ENCODE data around the gene ADAM33.

ADAM33 gene

GRCh38 chr20:3710011-3710466 lies 28.2 kb upstream of the ADAM33 start:
- DNase-seq (ENCODE audit: low spot score), result no peak

DNA sequence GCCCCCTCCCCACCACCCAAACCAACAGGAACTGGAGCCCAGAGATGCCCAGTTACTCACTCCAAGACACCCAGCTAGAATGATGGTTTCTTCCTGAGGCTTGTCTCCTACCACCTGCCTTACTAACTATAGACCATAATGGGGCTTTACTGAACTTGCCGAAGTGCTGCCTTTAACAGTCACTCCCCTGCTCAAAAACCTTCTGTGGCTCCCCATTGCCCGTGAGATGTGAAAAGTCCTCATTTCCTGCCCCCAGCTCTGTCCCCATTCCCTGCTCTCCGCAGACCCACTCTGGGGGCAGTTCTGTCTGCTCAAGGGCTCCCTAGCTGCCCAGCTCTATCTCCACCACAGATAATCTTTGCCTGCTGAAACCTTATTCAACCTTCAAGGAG lies 25.7 kb upstream of the ADAM33 start:
- DNase-seq (ENCODE audit: low spot score), result no peak

- no peak for DNase-seq (ENCODE audit: low spot score)
These were observed 25.1 kb upstream of the ADAM33 start for GRCh38 chr20:3706774-3707507.

- DNase-seq (ENCODE audit: low spot score), result no peak
These were observed 24.3 kb upstream of the ADAM33 start for GRCh38 chr20:3705970-3706739.

GRCh38 chr20:3705491-3705969 lies 23.7 kb upstream of the ADAM33 start:
- DNase-seq (ENCODE audit: low spot score), result no peak

- DNase-seq (ENCODE audit: low spot score), result no peak
These were observed 22.3 kb upstream of the ADAM33 start for GRCh38 chr20:3704087-3704486.

DNA sequence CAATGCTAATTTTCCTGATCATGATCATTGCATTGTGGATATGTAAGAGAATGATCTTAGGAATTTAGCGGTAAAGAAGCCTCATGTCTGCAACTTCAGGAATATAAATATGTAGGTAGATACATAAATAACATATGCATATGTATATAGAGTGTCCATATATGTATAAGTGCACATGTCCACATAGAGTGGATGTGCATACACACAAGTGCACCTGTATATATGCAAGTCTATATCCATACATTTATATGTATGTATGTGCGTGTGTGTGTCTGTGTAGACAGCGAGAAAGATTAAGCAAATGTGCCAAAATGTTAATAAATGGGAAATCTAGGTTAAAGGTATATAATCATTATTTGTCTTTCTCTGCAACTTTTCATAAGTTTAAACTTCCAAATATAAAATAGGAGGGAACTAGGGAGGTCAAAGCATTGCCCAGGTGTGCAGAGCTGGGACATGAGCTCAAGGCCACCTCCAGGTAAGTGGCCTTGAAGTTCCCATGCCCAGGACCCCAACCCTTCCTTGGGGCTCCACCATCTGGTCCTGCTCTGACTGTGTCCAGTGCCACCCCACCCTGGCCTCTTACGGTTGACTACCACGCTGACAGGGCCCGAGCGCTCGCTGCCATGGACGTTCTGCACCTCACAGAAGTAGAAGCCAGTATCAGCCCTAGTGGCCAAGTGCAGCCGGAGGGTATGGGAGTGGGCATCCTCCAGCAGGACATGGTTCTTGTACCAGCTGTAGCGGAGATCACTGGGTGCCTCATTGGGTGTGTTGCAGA lies 21.0 kb upstream of the ADAM33 start:
- DNase-seq (ENCODE audit: low spot score), result no peak

DNA sequence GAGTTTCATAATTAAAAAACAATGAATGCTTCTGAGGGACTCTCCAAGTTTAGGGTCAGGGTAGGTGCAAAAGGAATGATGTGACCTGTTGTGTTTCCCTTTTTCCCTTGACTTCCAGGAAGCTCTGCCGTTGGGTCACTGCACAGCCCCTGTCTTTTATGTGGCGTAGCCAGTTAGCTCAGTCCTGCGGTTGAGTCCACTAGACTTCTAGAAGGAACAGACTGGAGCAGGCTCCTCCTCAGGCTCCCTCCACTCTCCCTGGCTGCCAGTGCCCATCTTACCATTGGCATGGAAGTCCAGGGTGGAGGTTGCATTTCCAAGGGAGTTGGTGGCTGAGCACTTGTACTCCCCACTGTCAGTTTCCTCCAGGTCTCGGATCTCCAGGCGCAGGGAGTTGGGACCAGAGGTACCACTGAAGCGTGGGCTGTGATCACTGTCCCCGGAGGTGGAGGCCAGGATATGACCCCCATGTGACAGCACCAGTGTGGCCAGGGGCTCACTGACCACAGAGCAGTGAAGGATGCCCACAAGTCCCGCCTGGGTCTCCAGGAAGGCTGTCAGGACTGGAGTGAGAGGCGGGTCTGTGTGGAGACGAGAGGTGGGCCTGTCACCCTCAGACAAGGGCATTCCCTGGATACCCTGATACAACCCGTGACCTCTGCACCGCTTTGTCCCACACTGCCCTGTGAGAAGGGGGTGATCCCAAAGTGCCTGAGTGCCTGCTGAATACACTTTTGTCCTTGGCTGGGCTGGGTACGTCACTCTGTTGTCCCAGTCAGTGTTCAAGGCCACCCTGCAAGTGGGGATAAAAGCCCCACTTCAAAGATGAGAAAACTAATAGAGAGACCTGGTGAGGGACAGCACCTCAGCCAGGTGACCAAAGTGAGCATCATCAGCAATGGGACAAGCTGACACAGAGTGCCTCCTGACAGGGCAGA lies 19.5 kb upstream of the ADAM33 start:
- no peak for DNase-seq (ENCODE audit: low spot score)

GRCh38 chr20:3699037-3699436 lies 17.2 kb upstream of the ADAM33 start:
- DNase-seq (ENCODE audit: low spot score), result no peak

DNA sequence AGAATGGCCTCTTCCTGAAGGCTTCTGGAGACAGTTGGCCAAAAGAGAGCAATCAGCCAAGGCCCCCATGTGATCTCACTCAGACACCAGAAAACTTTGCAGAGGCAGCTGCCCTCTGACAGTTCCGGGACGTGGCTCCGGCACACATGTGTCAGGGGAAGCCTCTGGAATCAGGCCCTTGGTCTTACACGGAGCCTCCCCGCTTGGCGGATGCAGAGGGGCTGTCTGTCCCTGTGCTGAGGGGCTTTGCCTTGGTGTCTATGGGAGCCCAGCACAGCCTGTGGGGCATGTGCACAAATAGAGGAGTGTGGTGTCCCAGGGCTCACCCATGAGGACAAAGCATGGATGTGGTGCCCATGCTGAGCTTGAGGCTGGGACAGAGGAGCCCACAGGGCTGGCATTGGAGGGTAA lies 16.8 kb upstream of the ADAM33 start:
- no peak for DNase-seq (ENCODE audit: low spot score)

- DNase-seq (ENCODE audit: low spot score), result no peak
These were observed 15.9 kb upstream of the ADAM33 start for GRCh38 chr20:3697588-3698305.

- no peak for DNase-seq (ENCODE audit: low spot score)
These were observed 15.2 kb upstream of the ADAM33 start for GRCh38 chr20:3696745-3697587.

DNA sequence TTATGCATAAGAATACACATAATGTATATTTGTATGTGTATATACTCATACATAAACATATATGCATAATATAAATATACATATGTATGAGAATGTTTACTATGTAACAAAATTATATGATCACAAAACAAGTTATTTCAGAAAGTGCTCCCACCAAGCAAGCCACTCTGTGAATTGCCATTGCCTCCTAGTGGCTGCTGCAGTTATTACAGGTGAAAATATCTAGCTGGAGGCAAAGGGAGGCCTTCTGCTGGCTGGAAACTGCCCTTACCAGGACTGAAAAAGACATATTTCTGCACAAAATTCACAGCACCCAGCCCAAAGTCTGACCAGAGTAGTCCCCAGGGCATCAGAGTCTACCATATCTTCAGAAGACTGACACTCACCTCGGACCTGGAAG lies 14.4 kb upstream of the ADAM33 start:
- no peak for DNase-seq (ENCODE audit: low spot score)

- no peak for DNase-seq (ENCODE audit: low spot score)
These were observed 13.1 kb upstream of the ADAM33 start for GRCh38 chr20:3694864-3695263.

GRCh38 chr20:3693376-3693775 lies 11.6 kb upstream of the ADAM33 start:
- DNase-seq (ENCODE audit: low spot score), result no peak

- no peak for DNase-seq (ENCODE audit: low spot score)
These were observed 11.0 kb upstream of the ADAM33 start for GRCh38 chr20:3692706-3693294.

- DNase-seq (ENCODE audit: low spot score), result no peak
These were observed 10.1 kb upstream of the ADAM33 start for GRCh38 chr20:3691897-3692296.

GRCh38 chr20:3691306-3691705 lies 9.5 kb upstream of the ADAM33 start:
- no peak for DNase-seq (ENCODE audit: low spot score)

DNA sequence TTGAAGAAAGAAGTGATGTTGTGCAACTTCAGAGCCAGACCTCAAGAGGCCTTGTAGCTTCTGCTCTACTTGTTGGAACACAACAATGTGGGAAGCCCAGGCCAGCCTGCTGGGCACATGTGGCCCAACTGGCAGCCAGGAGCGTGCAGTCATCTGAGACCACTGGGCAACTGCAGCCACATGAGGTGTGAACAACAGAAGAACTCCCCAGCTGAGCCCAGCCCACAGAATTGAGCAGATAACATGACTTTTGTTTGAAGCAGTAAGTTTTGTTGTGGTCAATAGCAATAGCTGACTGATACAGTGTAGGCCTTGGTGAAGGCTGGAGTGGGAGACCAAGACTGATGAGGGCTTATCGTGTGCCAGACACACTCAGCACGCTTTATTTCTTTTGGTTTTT lies 8.6 kb upstream of the ADAM33 start:
- DNase-seq (ENCODE audit: low spot score), result no peak

Measured in HuH-7 (cell line).